Kidney epithelial cell (primary cell): ENCODE results near the gene BCAM. TPM values are rescaled to one million over a fixed set of nuclear protein-coding genes. Genes with fewer than 3 reads are reported as not detected.

Source experiments
- DNase-seq: peaks from one replicate; pipeline ENCODE4 v3.0.0-alpha.2; 2010; ENCODE audit warnings: low read depth
- H3K27me3 ChIP-seq: 2 replicates; pipeline ENCODE4 v1.6.0; 2011; ENCODE audit warnings: low read length; ENCODE audit not compliant: control insufficient read depth, insufficient read depth
- H3K36me3 ChIP-seq: 2 replicates; pipeline ENCODE4 v1.5.1; 2011; ENCODE audit warnings: low read length; ENCODE audit not compliant: control insufficient read depth, insufficient read depth
- H3K4me3 ChIP-seq: 2 replicates; pipeline ENCODE4 v1.5.1; 2011; ENCODE audit warnings: low read depth, mild to moderate bottlenecking, control low read depth, low read length
- total RNA-seq: library from RNA; depleted of rRNA; stranded (reverse); fragments of >200 nt; gene quantifications from 2 replicates; pipeline ENCODE4 v1.2.3, GENCODE V29; 2015
- TF ChIP-seq, protein P1 (sequence below): IDR thresholded peaks from 2 replicates; pipeline ENCODE4 v1.5.1; 2011; ENCODE audit warnings: mild to moderate bottlenecking, moderate library complexity, low read length, control low read depth, inconsistent platforms; ENCODE audit not compliant: insufficient read depth, poor library complexity, severe bottlenecking

BCAM gene
- total RNA-seq, 1 donor from 2014 or later = 27.6 TPM

DNA sequence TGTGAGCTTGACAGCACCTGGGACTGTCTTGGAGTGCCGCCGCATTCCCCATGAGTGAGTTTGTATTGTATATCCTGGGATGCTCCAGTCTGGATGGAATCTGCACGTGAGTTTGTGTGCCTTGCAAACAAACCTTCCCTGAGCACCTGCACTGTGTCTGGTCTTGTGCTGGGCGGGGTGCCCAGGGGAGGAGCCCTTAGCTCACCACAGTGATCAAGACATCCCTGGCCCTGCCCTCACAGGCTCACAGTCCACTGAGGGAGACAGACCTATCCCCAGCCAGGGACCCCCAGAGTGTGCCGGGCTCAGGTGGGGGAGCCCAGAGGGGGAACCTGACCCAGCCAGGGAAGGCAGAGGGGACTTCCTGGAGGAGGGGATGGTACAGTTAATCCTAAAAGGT lies 1.7 kb upstream of the BCAM start:
- no peak for DNase-seq
- no peaks in the 10 kb centered on the region for H3K36me3 ChIP-seq
- no peaks in the 10 kb centered on the region for H3K27me3 ChIP-seq
- TF ChIP-seq, protein P1, sequence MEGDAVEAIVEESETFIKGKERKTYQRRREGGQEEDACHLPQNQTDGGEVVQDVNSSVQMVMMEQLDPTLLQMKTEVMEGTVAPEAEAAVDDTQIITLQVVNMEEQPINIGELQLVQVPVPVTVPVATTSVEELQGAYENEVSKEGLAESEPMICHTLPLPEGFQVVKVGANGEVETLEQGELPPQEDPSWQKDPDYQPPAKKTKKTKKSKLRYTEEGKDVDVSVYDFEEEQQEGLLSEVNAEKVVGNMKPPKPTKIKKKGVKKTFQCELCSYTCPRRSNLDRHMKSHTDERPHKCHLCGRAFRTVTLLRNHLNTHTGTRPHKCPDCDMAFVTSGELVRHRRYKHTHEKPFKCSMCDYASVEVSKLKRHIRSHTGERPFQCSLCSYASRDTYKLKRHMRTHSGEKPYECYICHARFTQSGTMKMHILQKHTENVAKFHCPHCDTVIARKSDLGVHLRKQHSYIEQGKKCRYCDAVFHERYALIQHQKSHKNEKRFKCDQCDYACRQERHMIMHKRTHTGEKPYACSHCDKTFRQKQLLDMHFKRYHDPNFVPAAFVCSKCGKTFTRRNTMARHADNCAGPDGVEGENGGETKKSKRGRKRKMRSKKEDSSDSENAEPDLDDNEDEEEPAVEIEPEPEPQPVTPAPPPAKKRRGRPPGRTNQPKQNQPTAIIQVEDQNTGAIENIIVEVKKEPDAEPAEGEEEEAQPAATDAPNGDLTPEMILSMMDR = no peak
- H3K4me3 ChIP-seq = no peak overlapping the region

DNA sequence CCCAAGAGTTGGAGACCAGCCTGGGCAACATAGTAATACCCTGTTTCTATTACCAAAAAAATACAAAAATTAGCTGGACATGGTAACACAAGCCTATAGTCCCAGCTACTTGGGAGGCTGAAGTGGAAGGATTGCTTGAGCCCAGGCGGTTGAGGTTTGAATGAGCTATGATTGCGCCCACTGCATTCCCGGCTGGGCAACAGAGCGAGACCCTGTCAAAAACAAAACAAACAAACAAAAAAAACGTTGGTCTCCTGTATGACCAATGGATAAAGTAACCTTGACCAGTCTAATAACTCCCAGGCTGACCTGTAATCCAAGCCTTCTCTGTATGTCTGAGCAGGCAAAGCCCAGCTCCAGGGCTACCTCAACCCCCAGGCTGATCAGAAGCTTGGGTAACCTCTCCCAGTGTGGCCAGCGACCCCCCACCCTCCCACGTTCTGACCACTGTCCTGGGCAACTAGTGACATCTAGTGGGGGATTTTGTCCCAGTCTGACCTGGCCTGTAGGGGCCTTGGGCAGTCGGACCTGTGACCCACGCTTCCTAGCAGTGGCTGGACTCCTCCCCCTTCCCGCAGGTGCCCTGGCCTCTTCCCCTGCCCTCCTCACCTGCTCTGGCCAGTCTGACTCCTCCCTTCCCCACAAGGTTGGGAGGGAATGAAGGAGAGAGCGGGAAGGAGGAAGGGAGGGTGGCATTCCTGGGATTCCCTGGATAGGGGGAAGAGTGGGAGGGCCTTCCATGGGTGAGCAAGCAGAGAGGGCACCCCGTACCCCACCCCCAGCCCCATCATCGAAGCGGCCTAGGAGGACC lies 1.0 kb upstream of the BCAM start:
- no peak overlapping the region for H3K4me3 ChIP-seq
- H3K36me3 ChIP-seq = no peaks in the 10 kb centered on the region
- no peaks in the 10 kb centered on the region for H3K27me3 ChIP-seq
- peak; percentile 43 for DNase-seq
- TF ChIP-seq, protein P1 = peak; percentile 37

DNA sequence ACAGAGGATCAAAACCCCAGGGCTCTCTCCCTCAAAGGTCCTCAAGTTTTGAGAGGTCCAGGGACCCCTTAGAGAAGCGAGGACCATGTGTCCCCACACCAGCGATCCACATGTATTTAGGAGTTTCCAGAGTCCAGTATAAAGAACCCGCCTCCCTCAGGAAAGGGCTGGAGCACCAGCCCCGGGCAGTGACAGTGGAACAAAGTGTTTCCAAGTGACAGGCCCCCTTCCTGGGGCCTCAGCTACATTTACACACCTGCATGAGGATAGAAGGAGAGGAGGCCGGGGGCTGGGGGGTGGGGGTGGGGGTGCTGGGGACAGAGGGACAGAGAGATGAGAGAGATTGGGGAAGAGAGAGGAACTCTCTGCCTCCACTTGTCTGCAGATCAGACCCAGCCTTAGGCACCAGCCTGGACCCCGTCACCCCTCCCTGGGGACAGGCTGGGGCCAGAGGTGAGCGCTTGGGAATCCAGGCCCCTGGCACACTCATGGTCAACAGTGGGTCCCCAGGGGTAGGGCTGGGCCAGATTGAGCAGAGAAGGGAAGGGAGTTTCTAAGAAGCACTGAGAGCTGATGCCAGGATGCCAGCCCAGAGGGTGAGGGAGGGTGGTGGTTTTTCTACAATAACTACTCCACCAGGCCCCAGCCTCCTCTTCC lies 802 bp downstream of the BCAM start:
- TF ChIP-seq, protein P1 = no peak
- DNase-seq = no peak
- Histone ChIP-seq H3K27me3 (no peaks in the 10 kb centered on the region), H3K4me3 (peak overlapping the region; percentile 68), H3K36me3 (no peaks in the 10 kb centered on the region)

DNA sequence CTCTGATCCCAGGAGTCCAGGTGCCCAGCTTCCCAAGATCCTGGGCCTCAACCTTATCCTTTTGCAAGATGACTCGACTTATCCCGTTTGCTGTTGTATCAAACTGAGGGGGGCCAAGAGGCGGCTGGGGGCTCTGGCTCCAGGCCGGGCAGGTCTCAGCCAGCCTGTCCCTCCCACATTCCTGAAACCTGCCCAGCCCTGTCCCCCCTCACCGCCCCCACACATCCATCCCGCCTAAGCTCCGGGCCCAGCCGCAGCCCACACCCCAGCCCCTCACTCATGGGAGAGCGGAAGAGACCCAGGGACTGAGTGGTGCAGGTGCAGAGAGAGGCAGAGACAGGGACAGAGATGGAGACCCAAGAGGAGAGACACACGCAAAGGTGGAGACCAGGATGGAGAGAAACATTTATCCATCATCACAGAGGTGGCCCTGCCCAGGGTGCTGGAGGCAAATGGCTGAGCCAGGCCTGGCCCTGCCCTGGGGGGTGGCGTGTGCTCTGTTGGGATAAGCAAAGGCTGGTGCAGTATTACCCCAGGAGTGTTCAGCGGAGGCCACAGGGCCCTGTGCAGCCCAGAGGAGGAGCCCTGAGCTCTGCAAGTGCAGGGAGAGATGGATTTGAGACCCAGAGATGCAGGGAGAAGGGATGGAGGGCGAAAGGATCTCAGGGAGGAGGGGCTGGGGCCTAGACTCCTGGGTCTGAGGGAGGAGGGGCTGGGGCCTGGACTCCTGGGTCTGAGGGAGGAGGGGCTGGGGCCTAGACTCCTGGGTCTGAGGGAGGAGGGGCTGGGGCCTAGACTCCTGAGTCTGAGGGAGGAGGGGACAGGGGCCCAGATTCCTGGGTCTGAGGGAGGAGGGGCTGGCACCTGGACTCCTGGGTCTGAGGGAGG lies 1.6 kb downstream of the BCAM start:
- no peak for DNase-seq
- peak overlapping the region; percentile 21 for H3K4me3 ChIP-seq

DNA sequence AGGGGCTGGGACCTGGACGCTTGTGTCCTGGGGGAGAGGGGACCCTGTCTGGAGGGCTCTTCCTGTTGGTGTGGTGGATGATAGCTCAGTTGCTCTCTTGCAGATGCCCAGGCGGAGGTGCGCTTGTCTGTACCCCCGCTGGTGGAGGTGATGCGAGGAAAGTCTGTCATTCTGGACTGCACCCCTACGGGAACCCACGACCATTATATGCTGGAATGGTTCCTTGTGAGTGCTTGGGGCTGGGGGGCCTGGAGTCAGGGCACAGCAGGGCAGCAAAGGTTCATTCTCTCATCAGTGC lies 2.2 kb downstream of the BCAM start:
- TF ChIP-seq, protein P1 = no peak
- no peaks in the 10 kb centered on the region for H3K36me3 ChIP-seq
- no peak for DNase-seq
- no peak overlapping the region for H3K4me3 ChIP-seq
- no peaks in the 10 kb centered on the region for H3K27me3 ChIP-seq

More for the DNA sequence above, 1.6 kb downstream of the BCAM start:
- TF ChIP-seq, protein P1 = no peak
- Histone ChIP-seq H3K27me3 (no peaks in the 10 kb centered on the region), H3K36me3 (no peaks in the 10 kb centered on the region)
